NCI-H345 (cell line): ENCODE measurements around the gene SH3PXD2A.
"Not testable (repeated sequence)": the region's sequence is repeated elsewhere in the genome, so short reads cannot be mapped to it uniquely, and the experiment has no call there.

Experiments
- DNase-seq: peaks from one replicate; lab custom pipeline; 2025; lab: John Stamatoyannopoulos, UW

SH3PXD2A gene

DNA sequence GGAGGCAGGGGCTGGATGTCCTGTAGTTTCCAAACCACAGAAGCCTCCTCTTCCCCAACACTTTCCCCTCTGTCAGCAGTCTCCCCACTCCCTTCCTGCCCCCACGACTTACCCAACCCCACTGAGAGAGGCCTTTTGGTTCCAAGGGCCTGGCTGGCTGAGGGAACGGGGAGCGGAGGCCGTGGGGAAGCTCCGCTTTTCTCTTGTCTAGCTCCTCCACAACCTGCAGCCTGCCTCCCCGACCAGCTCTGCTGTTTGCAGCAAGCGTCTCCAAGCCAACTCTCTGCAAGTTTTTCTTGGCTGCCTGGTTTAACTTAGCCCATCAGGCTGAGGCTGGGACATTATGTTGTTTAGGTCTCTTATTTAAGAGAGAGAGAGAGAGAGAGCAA, 235.0 kb downstream of the SH3PXD2A start:
- DNase-seq, result no peak

DNA sequence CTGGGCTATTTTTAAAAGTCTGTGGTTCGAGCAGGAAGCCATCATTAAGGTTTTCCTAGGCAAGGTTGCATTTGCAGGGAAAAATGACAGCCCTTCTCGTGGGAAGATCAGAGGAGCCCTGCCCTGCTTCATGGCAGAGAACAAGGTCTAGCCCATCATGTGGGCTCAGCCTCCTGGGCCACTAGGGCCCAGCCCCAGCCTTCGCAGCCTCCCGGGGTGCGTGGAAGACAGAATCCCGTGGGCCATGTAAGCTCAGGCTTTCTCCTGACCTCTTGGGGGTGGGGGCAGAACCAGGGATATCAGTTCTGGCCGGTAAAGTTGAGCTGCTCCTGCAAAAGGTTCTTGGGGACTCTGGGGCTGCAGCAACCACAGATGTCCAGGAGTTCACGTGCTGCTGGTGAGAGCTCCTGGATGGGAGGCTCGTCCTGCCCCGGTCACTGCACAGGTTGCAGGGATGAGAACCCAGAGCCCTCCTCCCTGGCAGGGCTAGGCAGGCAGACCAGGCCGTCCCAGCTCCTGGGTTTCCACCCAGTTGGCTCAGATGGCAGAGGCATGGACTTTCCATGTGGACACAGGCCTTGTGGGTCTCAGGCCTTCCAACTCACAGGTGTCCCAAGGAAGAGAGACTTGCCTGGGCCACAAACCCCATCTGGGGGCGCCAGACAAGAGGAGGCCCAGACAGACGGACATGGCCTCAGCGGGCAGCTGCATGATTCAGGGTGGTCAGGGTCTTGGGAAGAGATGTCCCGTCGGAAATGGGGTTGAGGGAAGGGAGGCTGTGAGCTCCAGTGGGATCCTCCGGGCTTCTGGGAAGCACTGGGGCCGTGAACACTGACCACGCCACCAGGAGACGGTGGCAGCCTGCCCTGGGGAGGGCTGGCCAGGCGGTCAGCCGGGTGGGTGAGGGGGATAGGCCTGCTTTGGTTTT, 235.7 kb downstream of the SH3PXD2A start:
- DNase-seq, result no peak

DNA sequence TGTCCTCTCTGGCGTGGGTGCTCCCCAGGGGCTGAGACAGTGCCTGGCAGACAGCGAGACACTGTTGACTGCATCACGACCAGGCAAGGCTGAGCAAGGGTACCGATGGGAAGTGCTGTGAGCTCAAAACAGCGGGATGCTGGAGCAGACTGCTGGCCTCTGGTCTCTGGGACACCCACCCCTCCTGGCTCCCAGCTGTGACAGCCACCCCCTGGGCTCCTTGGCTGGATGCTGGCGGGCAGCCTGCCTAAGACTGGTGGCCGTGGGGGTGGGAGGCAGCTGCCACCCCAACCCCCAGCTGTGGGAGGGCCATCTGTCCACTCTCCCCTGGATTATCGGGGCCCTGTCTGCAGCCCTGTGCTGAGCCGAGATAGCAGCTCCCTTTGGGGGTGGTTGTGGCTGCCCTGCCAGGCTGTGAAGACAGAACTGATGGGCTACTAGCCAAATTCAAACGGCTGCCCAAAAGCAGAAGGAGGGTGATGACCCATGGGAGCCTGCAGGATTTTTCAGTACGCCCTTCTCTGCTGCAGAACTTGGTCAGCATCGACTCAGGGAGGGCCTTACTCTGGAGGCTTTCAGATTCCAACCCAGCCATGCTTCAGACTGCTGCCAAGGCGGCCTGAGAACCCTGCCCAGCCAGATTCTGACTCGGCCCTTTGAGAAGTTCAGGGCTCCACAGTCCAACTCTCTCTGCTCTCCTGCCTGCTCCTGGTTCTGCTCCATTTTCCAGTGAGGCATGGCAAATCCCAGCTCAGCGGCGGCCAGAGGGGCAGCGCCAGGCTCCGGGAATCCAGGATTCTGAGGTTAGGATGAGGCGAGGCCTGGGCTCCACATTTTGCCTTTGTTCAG, 236.6 kb downstream of the SH3PXD2A start:
- no peak for DNase-seq

DNA sequence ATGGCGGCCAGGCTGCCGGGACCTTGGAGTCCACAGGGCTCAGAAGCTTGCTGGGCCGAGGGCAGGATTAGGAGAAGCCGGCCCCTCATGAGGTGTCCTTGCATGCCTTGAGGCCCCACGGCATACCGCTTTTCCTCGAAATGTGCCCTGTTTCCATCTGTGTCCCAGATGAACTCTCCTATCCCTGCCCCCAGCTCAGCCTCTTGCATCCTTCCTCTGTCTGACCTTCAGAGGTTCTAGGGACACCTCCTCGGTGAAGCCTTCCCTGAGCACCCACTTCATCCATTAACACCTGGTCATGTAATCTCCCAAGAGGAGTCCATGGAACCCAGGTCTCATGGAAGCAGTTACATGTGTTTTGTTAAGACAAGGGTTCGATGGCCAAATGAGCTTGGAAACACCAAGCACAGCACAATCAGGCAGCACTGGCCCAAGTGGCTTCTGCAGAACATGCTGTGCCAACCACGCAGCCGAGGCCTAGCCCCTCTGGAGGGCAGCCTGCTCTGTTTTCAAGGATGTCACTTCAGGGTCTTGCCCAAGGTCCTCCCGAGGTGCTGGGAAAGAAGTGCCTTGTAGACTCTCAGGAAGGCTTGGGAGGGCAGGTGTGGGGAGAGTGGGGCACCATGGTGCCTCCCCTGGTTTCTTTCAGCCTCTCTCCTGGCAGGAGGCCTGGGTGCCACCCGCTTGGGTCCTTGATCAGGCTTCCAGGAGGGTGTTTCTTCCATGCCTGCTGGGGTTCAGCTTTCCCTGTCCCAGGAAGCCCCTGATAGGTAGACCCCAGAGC, 237.6 kb downstream of the SH3PXD2A start:
- no peak for DNase-seq

GRCh38 chr10:103616705-103617601, 238.4 kb downstream of the SH3PXD2A start:
- no peak for DNase-seq

DNA sequence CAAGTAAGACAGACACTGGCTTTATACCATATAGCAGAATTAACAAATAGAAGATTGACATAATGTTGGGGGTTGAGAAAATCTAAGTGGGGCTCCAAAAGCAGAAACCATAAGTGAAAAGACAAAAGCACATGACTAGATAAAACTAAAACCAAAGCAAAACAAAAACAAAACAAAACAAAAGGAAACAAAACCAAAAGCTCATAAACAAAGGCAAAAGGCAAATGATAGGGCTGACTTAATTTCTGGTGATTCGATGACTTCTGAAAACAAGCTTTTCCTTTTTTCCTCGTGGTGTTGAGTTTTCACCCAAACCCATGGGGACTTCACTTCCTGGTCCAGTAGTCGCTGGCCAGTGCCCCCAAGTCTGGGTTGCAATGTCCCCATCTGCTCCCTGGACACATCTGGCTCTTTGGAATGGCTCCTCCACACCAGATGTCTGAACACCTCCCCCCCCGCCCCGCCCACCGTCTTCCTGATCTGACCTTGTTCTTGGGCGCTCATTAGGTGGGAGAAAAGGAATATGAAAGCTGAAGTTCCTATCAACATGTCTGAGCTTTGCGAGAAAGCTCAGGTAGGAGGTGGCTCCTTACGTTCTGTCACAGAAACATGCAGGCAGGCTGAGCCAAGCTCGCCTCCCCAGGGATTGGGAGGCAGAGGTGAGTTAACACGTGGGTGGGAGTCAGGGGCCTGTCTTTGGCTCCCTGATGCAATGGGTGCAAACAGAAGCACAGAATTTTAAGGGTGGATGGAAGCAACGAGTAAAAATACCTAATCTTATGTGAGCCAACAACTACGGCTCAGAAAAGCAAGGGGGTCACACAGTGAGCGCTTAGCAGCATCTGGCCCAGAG, 240.8 kb downstream of the SH3PXD2A start:
- DNase-seq, result no peak

DNA sequence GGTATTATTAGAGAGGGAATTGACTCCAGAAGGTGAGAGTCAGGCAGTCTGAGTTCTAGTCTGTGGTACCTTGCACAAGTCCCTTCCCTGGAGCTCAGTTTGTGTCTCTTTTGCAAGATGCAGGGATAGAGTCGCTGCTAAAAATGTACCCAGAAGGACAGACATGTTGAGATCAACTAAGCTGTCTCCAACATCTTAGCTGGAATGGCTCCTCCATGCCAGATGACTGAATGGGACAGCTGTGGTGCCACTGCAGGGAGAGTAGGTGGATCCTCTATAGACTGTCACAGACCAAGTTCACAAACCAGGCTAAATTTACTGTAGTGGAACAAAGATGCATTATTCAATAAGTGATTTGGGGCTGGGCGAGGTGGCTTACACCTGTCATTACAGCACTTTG, 241.8 kb downstream of the SH3PXD2A start:
- no peak for DNase-seq

GRCh38 chr10:103612462-103613365, 242.7 kb downstream of the SH3PXD2A start:
- no peak for DNase-seq

GRCh38 chr10:103610921-103611511, 244.4 kb downstream of the SH3PXD2A start:
- DNase-seq, result no peak

GRCh38 chr10:103610083-103610472, 245.3 kb downstream of the SH3PXD2A start:
- DNase-seq, result no peak

- DNase-seq, result no peak
Observed at GRCh38 chr10:103609231-103610082, 245.9 kb downstream of the SH3PXD2A start.

- not testable (repeated sequence) for DNase-seq
Observed at GRCh38 chr10:103608056-103608455, 247.3 kb downstream of the SH3PXD2A start.

GRCh38 chr10:103607051-103607450, 248.3 kb downstream of the SH3PXD2A start:
- not testable (repeated sequence) for DNase-seq

DNA sequence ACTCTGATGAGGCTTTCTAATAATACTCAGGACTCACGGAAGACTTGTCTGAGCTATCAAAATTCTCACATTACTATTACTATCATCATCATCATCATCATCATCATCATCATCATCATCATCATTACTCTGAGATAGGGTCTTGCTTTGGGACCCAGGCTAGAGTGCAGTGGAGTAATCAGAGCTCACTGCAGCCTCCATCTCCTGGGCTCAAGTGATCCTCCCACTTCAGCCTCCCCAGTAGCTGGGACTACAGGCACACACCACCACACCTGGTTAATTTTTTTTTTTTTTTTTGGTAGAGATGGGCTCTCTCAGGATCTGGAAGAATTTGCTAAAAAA, 249.3 kb downstream of the SH3PXD2A start:
- not testable (repeated sequence) for DNase-seq

DNA sequence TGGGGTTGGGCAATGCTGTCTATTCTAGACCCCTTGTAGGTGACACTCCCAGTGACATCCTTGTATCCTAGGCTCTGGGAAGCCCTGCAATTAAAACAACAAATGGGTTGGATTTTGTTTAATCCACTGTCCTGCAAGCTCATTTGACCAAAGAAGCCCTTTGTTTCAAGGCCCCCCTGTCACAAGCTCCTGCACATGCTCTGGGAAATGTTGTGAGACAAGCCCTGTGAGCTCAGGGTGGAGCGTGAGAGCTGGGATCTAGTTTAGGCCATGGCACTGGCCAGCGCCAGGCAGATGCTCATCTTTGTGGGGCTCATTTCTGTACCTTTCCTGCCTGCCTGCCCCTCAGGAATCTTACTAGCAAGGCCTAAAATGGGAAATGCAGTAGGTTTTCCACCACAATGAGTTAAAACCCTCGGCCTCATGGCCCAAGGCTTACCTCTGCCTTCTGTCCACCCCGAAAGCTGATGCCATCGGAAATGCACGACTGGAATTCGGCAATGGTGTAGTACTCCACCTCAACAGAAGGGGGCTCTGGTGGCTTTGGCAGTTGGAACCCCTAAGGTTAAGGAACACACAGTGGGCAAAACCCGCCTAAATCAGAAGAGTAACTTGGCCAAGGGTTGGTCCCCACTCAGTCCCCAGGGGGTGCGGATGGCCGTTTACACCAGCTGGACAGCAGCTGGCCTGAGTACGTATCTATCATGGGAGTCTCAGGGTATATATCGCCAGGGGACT, 249.8 kb downstream of the SH3PXD2A start:
- no peak for DNase-seq

GRCh38 chr10:103603382-103603781, 252.0 kb downstream of the SH3PXD2A start:
- DNase-seq, result no peak

DNA sequence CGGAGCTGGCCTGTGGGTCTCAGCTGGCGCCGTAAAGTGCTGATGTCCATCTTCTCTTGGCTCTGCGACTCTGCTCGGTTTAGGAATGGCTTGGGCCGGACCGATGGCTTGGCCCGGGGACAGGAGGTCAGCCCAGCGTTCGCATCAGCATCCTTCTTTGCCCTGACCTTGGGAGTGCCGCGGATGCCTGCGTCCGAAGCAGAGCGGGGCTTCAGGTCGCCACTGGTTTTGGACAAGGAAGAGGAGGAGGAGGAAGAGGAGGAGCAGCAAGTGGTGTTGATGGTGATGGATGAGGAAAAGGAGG, 252.6 kb downstream of the SH3PXD2A start:
- DNase-seq, result no peak
